Measurements from ENCODE around the gene IMP3.
"Not testable (repeated sequence)": the region's sequence is repeated elsewhere in the genome, so short reads cannot be mapped to it uniquely, and the experiment has no call there.

IMP3 gene

GRCh38 chr15:75650908-75651809 lies 11.1 kb upstream of the IMP3 start:
- DNase-seq (ENCODE audit: low read depth): no peak

DNA sequence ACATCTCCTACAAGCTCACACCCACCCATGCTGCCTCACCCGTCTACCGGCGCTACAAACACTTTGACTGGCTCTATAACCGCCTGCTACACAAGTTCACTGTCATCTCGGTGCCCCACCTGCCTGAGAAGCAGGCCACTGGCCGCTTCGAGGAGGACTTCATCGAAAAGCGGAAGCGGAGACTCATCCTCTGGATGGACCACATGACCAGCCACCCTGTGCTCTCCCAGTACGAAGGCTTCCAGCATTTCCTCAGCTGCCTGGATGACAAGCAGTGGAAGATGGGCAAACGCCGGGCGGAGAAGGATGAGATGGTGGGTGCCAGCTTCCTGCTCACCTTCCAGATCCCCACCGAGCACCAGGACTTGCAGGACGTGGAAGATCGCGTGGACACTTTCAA lies 9.8 kb upstream of the IMP3 start:
- no peak for DNase-seq (ENCODE audit: low read depth)

DNA sequence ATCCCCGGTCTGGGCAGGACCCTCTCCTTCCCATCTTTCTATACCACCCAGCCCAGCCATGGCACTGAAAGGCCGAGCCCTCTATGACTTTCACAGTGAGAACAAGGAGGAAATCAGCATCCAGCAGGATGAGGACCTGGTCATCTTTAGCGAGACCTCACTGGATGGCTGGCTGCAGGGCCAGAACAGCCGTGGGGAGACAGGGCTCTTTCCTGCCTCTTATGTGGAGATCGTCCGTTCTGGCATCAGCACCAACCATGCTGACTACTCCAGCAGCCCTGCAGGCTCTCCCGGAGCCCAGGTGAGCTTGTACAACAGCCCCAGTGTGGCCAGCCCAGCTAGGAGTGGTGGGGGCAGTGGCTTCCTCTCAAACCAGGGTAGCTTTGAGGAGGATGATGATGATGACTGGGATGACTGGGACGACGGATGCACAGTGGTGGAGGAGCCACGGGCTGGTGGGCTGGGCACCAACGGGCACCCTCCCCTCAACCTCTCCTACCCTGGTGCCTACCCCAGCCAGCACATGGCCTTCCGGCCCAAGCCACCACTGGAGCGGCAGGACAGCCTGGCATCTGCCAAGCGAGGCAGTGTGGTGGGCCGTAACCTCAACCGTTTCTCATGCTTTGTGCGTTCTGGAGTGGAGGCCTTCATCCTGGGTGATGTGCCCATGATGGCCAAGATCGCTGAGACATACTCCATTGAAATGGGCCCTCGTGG lies 9.2 kb upstream of the IMP3 start:
- DNase-seq (ENCODE audit: low read depth): no peak

DNA sequence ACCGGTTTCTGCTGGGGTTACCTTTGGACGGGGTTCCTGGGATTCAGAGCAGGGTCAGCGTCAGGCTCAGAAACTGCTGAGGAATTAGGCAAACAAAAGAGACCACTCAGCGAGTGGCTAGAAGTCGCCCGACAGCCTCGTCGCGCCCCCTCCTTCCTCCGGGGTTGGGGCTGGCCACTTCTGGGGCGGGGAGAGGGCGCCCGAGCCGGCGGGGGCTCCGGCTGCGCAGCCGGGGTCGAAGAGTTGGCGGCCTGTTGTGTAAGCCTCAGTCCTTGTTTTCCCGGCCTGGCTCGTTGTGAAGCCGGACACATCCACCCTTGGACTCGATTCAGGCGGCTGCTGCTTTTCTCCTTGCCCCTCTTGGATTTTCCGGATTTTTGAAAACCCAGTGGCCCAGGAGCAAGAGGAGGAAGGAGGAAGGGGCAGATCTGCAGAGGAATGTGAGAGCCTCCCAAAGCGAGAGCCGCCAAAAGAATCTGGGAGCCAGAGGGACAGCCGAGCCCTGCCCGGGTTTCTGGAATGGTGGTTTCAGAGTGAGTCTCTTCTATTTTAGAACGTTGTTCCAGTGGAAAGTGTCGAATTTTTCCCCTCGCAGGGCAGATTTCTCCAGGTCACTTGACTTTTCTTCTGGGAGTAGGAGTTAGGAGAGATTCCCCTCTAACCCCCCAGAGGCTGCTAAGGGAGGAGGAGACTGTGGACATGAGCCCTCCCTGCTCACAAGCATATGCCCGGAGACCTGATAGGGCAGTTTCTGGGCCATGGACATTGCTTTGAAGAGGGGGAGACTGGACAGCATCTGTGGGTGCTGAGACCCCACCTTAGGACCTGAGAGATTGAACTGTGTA lies 8.4 kb upstream of the IMP3 start:
- no peak for DNase-seq (ENCODE audit: low read depth)

GRCh38 chr15:75647370-75648155 lies 7.5 kb upstream of the IMP3 start, which contains the start of gene SNX33:
SNX33 (plus strand) TSS chr15:75647912; CDS start chr15:75649103, 1,191 bp downstream.
- DNase-seq (ENCODE audit: low read depth): peak; percentile 69

- no peak for DNase-seq (ENCODE audit: low read depth)
These were observed 6.9 kb upstream of the IMP3 start for GRCh38 chr15:75646944-75647364.

GRCh38 chr15:75646112-75646943 lies 6.3 kb upstream of the IMP3 start:
- DNase-seq (ENCODE audit: low read depth): no peak

DNA sequence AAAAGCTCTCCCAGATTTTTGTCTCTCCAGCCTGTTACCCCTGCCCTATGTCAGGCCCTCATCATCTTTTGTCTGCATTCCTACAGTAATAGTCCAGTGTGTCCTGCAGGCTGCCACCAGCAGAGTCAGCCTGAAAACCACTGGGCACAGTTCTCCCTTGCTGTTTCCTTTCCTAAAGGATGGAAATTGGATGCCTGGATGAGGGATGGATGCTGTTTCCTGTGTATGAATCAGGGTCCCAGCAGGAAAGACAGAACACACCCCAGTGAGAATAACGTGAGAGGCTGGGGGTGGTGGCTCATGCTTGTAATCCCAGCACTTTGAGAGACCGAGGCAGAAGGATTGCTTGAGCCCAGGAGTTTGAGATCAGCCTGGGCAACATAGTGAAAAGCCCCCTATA lies 4.4 kb upstream of the IMP3 start:
- DNase-seq (ENCODE audit: low read depth): no peak

- DNase-seq (ENCODE audit: low read depth): no peak
These were observed 1.6 kb upstream of the IMP3 start for GRCh38 chr15:75641603-75642002.

- no peak for DNase-seq (ENCODE audit: low read depth)
These were observed 1.1 kb upstream of the IMP3 start for GRCh38 chr15:75641179-75641503.

DNA sequence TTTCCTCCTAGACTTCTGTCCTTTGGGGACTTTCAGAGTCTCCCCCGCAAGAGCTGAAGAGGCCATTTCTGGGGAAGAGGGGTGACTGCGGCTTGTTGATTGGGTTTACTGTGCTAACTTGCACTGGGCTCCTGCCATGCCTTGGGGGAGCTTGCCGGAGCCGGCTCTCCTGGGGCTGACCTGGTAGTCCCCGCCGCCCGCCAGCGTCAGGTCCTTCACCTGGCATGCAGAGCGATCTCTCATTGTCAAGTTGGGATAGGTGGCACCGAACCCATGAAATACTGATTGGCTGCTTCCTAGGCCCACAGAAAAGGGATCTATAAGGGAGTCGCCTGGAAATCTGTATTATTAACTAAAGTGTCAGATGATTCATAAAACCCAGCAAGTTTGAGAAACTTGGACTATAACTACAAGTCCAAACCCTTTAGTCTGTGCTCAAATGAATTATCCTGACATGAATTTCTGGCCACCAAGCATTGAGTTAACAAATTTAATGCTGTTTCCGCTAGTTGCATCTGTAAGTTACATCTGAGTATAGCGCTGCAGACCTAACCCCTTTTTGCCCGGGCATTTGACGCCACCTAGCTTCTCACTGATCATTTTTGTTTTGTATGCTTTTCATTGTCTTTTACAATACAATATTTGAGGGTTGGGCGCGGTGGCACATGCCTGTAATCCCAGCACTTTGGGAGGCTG lies 607 bp upstream of the IMP3 start:
- DNase-seq (ENCODE audit: low read depth): no peak

GRCh38 chr15:75639191-75639708 lies 774 bp downstream of the IMP3 start:
- DNase-seq (ENCODE audit: low read depth): no peak

DNA sequence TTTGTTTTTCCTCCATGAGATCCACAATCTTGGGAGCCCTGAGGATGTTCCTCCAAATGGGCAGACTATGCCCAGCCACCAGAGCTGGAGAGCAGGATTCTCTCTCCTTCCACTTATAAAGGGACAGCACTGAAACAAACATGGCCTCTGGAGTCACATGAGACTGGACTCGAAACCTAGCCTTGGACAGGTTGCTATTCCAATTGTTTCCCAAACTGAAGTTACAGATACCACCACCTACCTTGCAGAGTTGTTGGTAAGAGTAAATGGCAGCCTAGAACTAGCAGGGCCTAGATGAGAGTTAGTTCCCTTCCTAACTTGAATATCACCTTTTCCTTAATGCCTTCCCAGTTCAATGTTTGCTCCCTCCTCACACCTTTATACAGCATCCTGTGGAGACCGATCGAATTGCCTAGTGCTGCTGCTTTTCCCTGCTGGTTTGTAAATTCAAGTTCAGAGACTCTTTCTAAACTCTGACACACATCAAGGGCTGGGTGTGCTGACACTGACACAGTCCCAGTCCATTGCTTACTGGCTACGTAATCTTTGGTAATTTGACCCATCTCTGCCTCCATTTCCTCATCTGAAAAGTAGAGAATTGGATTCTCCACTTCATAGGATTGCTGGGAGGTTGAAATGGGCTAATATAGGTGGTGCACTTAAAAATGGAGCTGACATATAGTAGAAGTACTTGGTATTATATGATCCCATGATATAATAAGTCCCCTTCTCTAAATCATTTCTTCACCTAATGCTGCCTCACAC lies 2.6 kb downstream of the IMP3 start:
- no peak for DNase-seq (ENCODE audit: low read depth)

DNA sequence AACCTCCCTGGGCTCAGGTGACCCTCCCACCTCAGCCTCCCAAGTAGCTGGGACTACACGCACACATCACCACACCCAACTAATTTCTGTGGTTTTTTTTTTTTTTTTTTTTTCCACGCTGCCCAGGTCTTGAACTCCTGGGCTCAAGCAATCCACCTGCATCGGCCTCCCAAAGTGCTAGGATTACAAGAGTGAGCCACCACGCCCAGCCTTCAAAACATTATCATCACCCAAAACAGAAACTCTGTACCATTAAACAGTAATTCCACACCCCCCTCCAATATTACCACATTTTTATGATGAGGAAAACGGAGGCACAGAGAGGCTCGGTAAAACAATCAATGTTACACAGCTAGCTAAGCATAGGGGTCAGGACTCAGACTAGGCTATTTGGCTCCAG lies 4.0 kb downstream of the IMP3 start:
- no peak for DNase-seq (ENCODE audit: low read depth)

GRCh38 chr15:75633922-75634321 lies 6.1 kb downstream of the IMP3 start:
- DNase-seq (ENCODE audit: low read depth): not testable (repeated sequence)

DNA sequence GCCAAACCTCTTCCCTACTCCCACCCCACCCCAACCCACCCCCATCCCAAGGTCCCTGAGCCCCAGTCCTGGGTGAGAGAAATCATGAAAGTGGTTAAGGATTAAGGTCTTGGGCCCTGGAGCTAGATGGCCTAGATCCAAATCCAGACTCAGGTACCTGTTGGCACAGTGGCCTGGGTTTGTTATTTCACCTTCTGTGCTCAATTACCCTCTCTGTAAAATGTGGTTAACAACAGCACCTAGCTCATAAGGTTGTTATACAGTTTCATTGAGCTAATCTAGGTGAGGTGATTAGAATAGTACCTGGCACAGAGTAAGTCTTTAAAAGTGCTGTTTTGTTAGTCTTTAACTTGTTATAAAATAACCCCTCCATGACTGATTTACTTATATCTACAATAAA lies 8.1 kb downstream of the IMP3 start:
- DNase-seq (ENCODE audit: low read depth): no peak

DNA sequence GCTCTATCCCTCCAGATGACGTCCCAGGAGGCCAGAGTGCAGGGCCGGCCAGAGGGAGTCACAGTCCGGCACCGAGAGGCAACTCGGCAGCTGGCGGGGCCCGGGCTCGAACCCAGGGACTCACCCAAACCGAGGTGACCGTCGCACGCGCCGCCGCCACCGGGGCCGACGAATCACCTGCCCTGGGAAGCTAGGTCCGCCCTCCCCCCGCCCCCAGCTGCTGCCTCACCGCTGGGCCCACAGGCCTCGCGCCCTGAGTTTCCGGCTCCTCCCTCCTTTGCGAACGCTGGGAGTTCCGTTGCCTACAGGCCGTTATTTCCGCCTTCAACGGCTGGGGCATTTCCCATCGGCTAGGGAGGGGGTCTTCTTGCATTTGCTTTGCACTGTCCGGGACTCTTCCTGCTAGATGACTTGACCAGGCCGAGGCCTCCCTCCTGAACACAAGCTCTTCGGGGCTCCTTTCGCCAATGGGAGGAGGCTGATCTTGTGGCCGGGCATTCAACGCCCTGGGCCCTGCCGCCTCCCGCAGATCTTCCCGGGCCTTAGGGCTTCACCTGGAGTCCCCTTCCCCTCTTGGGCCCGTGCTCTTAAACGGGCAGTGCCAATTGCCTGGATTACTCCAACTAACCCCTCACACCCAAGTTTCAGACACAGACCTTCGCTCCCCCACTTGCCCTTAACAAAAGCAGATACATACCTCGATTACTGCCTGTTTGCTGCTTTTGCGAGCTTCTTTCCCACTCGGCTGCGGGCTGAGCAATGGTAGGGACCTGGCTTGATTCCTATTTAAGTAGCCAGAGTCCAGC lies 14.3 kb downstream of the IMP3 start, which contains the start of gene SNUPN:
TSS of gene SNUPN (minus strand) at position 184 of the 806 bp plus-strand sequence. CDS start 4,674 bp downstream, outside the sequence.
- peak; percentile 79 for DNase-seq (ENCODE audit: low read depth)

DNA sequence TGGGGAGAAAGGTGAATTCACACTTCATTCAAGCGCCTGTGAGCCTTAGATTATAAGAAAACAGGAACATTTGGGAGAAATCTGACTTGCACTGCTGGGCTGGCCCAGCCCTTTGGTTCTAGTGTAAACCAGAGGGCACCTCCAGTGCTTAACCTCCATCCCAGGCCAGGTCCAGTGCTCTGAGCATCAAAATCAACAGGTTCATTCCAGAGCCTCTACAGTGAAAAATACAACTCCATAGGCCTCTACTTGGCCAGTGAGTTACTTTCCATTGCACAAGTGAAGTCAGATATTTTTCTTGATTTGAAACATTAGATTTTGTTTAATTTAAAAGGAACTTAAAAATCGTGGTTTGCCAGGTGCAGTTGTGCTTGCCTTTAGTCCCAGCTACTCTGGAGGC lies 17.5 kb downstream of the IMP3 start:
- DNase-seq (ENCODE audit: low read depth): no peak

Data from GM04504 (cell line).